Measurements from ENCODE around the gene PNPLA6.
"Not testable (repeated sequence)": the region's sequence is repeated elsewhere in the genome, so short reads cannot be mapped to it uniquely, and the experiment has no call there.

PNPLA6 gene

GRCh38 chr19:7562646-7563393 lies 27.3 kb downstream of the PNPLA6 start:
- no peaks in the 10 kb centered on the region for H3K27me3 ChIP-seq
- H3K4me1 ChIP-seq (ENCODE audit: control insufficient read depth in 1 of 2, insufficient read depth in 1 of 2, low read depth in 1 of 2, low read length in 1 of 2), result no peaks in the 10 kb centered on the region
- H3K27ac ChIP-seq, result no peak overlapping the region
- H3K4me3 ChIP-seq (ENCODE audit: low read depth in 1 of 2, low read length in 1 of 2), result no peak overlapping the region
- TF ChIP-seq CTCF (IDR thresholded peaks at IDR 0.05), result no peak
- peaks cover 39% of the 10 kb centered on the region for H3K36me3 ChIP-seq
- H3K9me3 ChIP-seq, result no peaks in the 10 kb centered on the region

- H3K36me3 ChIP-seq, result peaks cover 19% of the 10 kb centered on the region
- no peak for TF ChIP-seq CTCF (IDR thresholded peaks at IDR 0.05)
- H3K27me3 ChIP-seq, result peaks cover 7% of the 10 kb centered on the region
- H3K4me1 ChIP-seq (ENCODE audit: control insufficient read depth in 1 of 2, insufficient read depth in 1 of 2, low read depth in 1 of 2, low read length in 1 of 2), result no peaks in the 10 kb centered on the region
- H3K9me3 ChIP-seq, result no peaks in the 10 kb centered on the region
- H3K27ac ChIP-seq, result no peak overlapping the region
- H3K4me3 ChIP-seq (ENCODE audit: low read depth in 1 of 2, low read length in 1 of 2), result no peak overlapping the region
These were observed 29.3 kb downstream of the PNPLA6 start for GRCh38 chr19:7564866-7565265.

GRCh38 chr19:7565332-7565731 lies 29.8 kb downstream of the PNPLA6 start:
- Histone ChIP-seq H3K4me3 (ENCODE audit: low read depth in 1 of 2, low read length in 1 of 2) (no peak overlapping the region), H3K36me3 (peaks cover 15% of the 10 kb centered on the region), H3K4me1 (ENCODE audit: control insufficient read depth in 1 of 2, insufficient read depth in 1 of 2, low read depth in 1 of 2, low read length in 1 of 2) (no peaks in the 10 kb centered on the region), H3K27me3 (peaks cover 7% of the 10 kb centered on the region), H3K27ac (no peak overlapping the region), H3K9me3 (no peaks in the 10 kb centered on the region)
- TF ChIP-seq CTCF (IDR thresholded peaks at IDR 0.05), result no peak

- H3K4me1 ChIP-seq (ENCODE audit: control insufficient read depth in 1 of 2, insufficient read depth in 1 of 2, low read depth in 1 of 2, low read length in 1 of 2), result no peaks in the 10 kb centered on the region
- TF ChIP-seq CTCF (IDR thresholded peaks at IDR 0.05), result no peak
- H3K9me3 ChIP-seq, result no peaks in the 10 kb centered on the region
- no peak overlapping the region for H3K4me3 ChIP-seq (ENCODE audit: low read depth in 1 of 2, low read length in 1 of 2)
- no peaks in the 10 kb centered on the region for H3K36me3 ChIP-seq
- H3K27ac ChIP-seq, result no peak overlapping the region
- H3K27me3 ChIP-seq, result peaks cover 7% of the 10 kb centered on the region
These were observed 35.2 kb downstream of the PNPLA6 start for GRCh38 chr19:7570761-7571160.

- Histone ChIP-seq H3K27me3 (peaks cover 29% of the 10 kb centered on the region), H3K4me1 (ENCODE audit: control insufficient read depth in 1 of 2, insufficient read depth in 1 of 2, low read depth in 1 of 2, low read length in 1 of 2) (no peaks in the 10 kb centered on the region), H3K4me3 (ENCODE audit: low read depth in 1 of 2, low read length in 1 of 2) (no peak overlapping the region)
These were observed 40.0 kb downstream of the PNPLA6 start for GRCh38 chr19:7575434-7576040.

GRCh38 chr19:7577422-7577821 lies 41.9 kb downstream of the PNPLA6 start:
- not testable (repeated sequence) for H3K27ac ChIP-seq; H3K9me3 ChIP-seq; H3K4me3 ChIP-seq (ENCODE audit: low read depth in 1 of 2, low read length in 1 of 2); H3K36me3 ChIP-seq; H3K4me1 ChIP-seq (ENCODE audit: control insufficient read depth in 1 of 2, insufficient read depth in 1 of 2, low read depth in 1 of 2, low read length in 1 of 2)
- H3K27me3 ChIP-seq, result peaks cover 29% of the 10 kb centered on the region

More at GRCh38 chr19:7575434-7576040, 40.0 kb downstream of the PNPLA6 start:
- Histone ChIP-seq H3K27ac (no peak overlapping the region), H3K9me3 (no peaks in the 10 kb centered on the region), H3K36me3 (no peaks in the 10 kb centered on the region)
- TF ChIP-seq CTCF (IDR thresholded peaks at IDR 0.05), result no peak

All from neutrophil (primary cell).